HEK293T (cell line): ENCODE measurements around the gene PSTPIP1.
A peak's percentile ranks its signal among the peaks of the same experiment; 100 is the strongest.

Source experiments
- CTCF ChIA-PET: fragments of 350-600 bp; formaldehyde crosslinking; extraction: SDS; loops from one replicate; lab custom pipeline; 2021; ENCODE audit warnings: antibody characterized with exemption, inconsistent platforms; lab: Yijun Ruan, JAX
- POLR2A ChIA-PET: fragments of 350-600 bp; formaldehyde crosslinking; extraction: SDS; loops from one replicate; lab custom pipeline; 2020; ENCODE audit warnings: antibody characterized with exemption, inconsistent platforms; lab: Yijun Ruan, JAX
- DNase-seq: peaks from one replicate; pipeline ENCODE4 v3.0.0; 2012; ENCODE audit warnings: mixed read lengths; ENCODE audit errors: extremely low spot score
- ARNT ChIP-seq: fragments of 450-650 bp; IDR thresholded peaks from 2 replicates; pipeline ENCODE4 v1.6.1; 2017; ENCODE audit warnings: mild to moderate bottlenecking
- BHLHE40 ChIP-seq: fragments of 450-650 bp; IDR thresholded peaks from 2 replicates; pipeline ENCODE4 v1.6.1; 2016; ENCODE audit warnings: mild to moderate bottlenecking, moderate library complexity, borderline replicate concordance
- CTBP1 ChIP-seq: fragments of 450-650 bp; IDR thresholded peaks from 2 replicates; pipeline ENCODE4 v1.6.1; 2016; ENCODE audit warnings: borderline replicate concordance
- ELF4 ChIP-seq: fragments of 450-650 bp; IDR thresholded peaks from 2 replicates; pipeline ENCODE4 v1.6.1; 2017; ENCODE audit warnings: antibody characterized with exemption
- FOXA1 ChIP-seq: fragments of 450-650 bp; IDR thresholded peaks from 2 replicates; pipeline ENCODE4 v1.6.1; 2016; ENCODE audit warnings: mild to moderate bottlenecking
- FOXK2 ChIP-seq: fragments of 450-650 bp; IDR thresholded peaks from 2 replicates; pipeline ENCODE4 v1.6.1; 2016; ENCODE audit warnings: mild to moderate bottlenecking
- FOXM1 ChIP-seq: fragments of 450-650 bp; IDR thresholded peaks from 2 replicates; pipeline ENCODE4 v1.6.1; 2017; ENCODE audit warnings: mild to moderate bottlenecking, borderline replicate concordance
- HDGF ChIP-seq: fragments of 450-650 bp; IDR thresholded peaks from 2 replicates; pipeline ENCODE4 v1.6.1; 2017; ENCODE audit warnings: antibody characterized with exemption, borderline replicate concordance
- L3MBTL2 ChIP-seq: fragments of 450-650 bp; conservative IDR thresholded peaks from 2 replicates; pipeline ENCODE4 v1.6.1; 2016; ENCODE audit warnings: mild to moderate bottlenecking
- LEF1 ChIP-seq: fragments of 450-650 bp; IDR thresholded peaks from 2 replicates; pipeline ENCODE4 v1.6.1; 2017; ENCODE audit warnings: mild to moderate bottlenecking, borderline replicate concordance
- NFRKB ChIP-seq: fragments of 450-650 bp; IDR thresholded peaks from 2 replicates; pipeline ENCODE4 v1.6.1; 2016; ENCODE audit warnings: mild to moderate bottlenecking, moderate library complexity
- SP1 ChIP-seq: fragments of 450-650 bp; IDR thresholded peaks from 2 replicates; pipeline ENCODE4 v1.6.1; 2017
- SUZ12 ChIP-seq: fragments of 450-650 bp; IDR thresholded peaks from 2 replicates; pipeline ENCODE4 v1.6.1; 2016; ENCODE audit warnings: mild to moderate bottlenecking
- TARDBP ChIP-seq: fragments of 450-650 bp; IDR thresholded peaks from 2 replicates; pipeline ENCODE4 v1.6.1; 2016
- ZNF384 ChIP-seq: fragments of 450-650 bp; IDR thresholded peaks from 2 replicates; pipeline ENCODE4 v1.6.1; 2016
- TF ChIP-seq, protein P1 (sequence below): fragments of 450-650 bp; IDR thresholded peaks from 2 replicates; pipeline ENCODE4 v1.6.1; 2016

PSTPIP1 gene

GRCh38 chr15:77032647-77033416, 37.9 kb downstream of the PSTPIP1 start:
- no peak for DNase-seq
- POLR2A ChIA-PET = no interaction called here
- TF ChIP-seq ELF4 (no peak), FOXA1 (no peak), TARDBP (no peak), CTBP1 (no peak), ARNT (no peak), ZNF384 (no peak), NFRKB (no peak), BHLHE40 (no peak), SUZ12 (no peak), FOXM1 (no peak), FOXK2 (no peak), HDGF (no peak), LEF1 (no peak), L3MBTL2 (no peak), SP1 (no peak)
- TF ChIP-seq, protein P1, sequence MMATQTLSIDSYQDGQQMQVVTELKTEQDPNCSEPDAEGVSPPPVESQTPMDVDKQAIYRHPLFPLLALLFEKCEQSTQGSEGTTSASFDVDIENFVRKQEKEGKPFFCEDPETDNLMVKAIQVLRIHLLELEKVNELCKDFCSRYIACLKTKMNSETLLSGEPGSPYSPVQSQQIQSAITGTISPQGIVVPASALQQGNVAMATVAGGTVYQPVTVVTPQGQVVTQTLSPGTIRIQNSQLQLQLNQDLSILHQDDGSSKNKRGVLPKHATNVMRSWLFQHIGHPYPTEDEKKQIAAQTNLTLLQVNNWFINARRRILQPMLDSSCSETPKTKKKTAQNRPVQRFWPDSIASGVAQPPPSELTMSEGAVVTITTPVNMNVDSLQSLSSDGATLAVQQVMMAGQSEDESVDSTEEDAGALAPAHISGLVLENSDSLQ = no peak
- CTCF ChIA-PET = interaction anchor here (0.7 to 0.9 kb wide), 3 partner anchors 16 to 59 kb away, joined by 3 to 4 read pairs (median 3); no protein-coding TSS in a partner anchor

GRCh38 chr15:77033417-77033728, 38.4 kb downstream of the PSTPIP1 start:
- no peak for DNase-seq
- TF ChIP-seq ARNT (no peak), CTBP1 (no peak), SUZ12 (no peak), SP1 (no peak), NFRKB (no peak), HDGF (no peak), FOXK2 (no peak), FOXA1 (no peak), BHLHE40 (no peak), ZNF384 (no peak), FOXM1 (no peak)
- TF ChIP-seq, protein P1 = no peak
- POLR2A ChIA-PET = interaction anchor here (0.6 kb wide), 1 partner anchor 55 kb away, joined by 3 read pairs; no protein-coding TSS in a partner anchor
- CTCF ChIA-PET = interaction anchor here (0.7 to 0.9 kb wide), 3 partner anchors 16 to 60 kb away, joined by 3 to 4 read pairs (median 3); no protein-coding TSS in a partner anchor

GRCh38 chr15:77033729-77034671, 39.1 kb downstream of the PSTPIP1 start:
- ChIA-PET CTCF (interaction anchor here (0.6 to 1.6 kb wide), 14 partner anchors 8 to 372 kb away, joined by 3 to 8 read pairs (median 3); no protein-coding TSS in a partner anchor), POLR2A (interaction anchor here (0.6 kb wide), 1 partner anchor 56 kb away, joined by 3 read pairs; no protein-coding TSS in a partner anchor)
- no peak for DNase-seq
- TF ChIP-seq ELF4 = no peak
- no peak for TF ChIP-seq SUZ12
- no peak for TF ChIP-seq LEF1
- TF ChIP-seq CTBP1 = no peak
- TF ChIP-seq ZNF384 = no peak
- TF ChIP-seq, protein P1 = no peak
- TF ChIP-seq BHLHE40 = no peak

DNA sequence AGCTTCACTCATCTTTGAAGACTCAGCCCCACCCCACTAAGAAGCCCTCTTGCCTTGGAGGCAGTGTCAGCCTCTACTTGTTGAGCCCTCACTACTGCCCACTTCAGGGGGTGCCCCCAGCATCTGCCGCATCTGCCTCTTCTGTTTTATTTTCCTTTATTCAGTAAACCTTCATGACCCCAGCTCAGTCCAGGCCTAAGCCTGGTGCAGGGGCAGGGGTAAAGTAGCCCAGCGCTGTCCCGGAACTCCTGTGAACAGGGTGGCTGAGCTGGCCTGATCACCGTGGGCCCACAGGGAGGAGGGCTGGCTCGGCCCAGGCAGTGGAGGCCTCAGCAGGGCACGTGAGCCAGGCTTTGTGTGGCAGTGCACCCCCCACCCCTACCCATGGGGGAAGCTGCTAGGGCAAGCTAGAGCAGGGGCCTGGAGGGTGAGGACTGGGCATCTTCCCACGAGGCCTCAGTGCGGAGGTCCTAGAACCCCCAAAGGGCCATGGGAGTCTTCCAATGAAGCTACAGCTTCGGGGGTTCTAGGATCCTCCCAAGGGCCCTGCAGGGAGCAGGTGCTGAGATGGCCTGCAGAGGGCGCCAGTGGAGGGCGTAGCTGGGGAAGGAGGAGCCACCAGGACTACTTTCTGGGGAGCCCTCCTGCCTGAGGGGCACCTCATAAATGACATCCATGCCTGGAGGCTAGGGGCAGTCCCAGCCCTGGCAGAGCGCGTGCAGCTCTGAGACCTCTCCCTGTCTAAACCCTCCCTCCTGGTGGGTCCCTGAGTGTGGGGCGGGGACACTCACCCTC, 40.0 kb downstream of the PSTPIP1 start:
- ChIA-PET CTCF (interaction anchor here (0.6 to 1.6 kb wide), 17 partner anchors 9 to 508 kb away, joined by 3 to 8 read pairs (median 3); no protein-coding TSS in a partner anchor), POLR2A (interaction anchor here (1.4 kb wide), 1 partner anchor 12 kb away, joined by 4 read pairs; no protein-coding TSS in a partner anchor)
- TF ChIP-seq BHLHE40 (no peak), SUZ12 (no peak), FOXK2 (no peak), FOXM1 (no peak), CTBP1 (no peak), ARNT (no peak), HDGF (no peak), TARDBP (no peak), LEF1 (no peak), ZNF384 (no peak), ELF4 (no peak)
- peak; percentile 55 for DNase-seq

DNA sequence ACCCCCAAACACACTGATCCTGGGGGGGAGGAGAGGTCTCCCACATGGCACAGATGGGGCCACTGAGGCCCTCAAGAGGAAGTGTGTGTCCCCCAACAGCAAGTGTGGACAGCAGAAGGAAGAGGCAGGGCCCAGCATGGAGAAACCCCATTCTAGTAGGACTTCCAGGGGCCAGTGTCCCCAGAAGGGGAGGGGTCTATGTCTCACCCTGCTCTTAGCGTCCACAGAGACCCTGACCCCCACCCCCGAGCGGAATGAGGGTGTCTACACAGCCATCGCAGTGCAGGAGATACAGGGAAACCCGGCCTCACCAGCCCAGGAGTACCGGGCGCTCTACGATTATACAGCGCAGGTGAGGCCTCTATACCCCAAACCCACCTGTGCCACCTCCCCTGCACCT, 40.7 kb downstream of the PSTPIP1 start:
- TF ChIP-seq FOXA1 = no peak
- CTCF ChIA-PET = interaction anchor here (0.7 to 1.6 kb wide), 15 partner anchors 8 to 508 kb away, joined by 3 to 8 read pairs (median 3); no protein-coding TSS in a partner anchor
- DNase-seq = no peak
- POLR2A ChIA-PET = interaction anchor here (1.4 kb wide), 1 partner anchor 11 kb away, joined by 4 read pairs; no protein-coding TSS in a partner anchor
